ENCODE results near the gene TNFRSF21.
"Not testable (repeated sequence)": the region's sequence is repeated elsewhere in the genome, so short reads cannot be mapped to it uniquely, and the experiment has no call there.

The TNFRSF21 gene

GRCh38 chr6:47328606-47329005 is 18.9 kb upstream of the TNFRSF21 start:
- DNase-seq; intact Hi-C loops (cut with DNase I): not testable (repeated sequence)

GRCh38 chr6:47328139-47328538 is 18.4 kb upstream of the TNFRSF21 start:
- intact Hi-C loops (cut with DNase I); DNase-seq: not testable (repeated sequence)

- intact Hi-C loops (cut with DNase I): no loop called here
These were observed 14.2 kb upstream of the TNFRSF21 start for GRCh38 chr6:47323887-47324286.

DNA sequence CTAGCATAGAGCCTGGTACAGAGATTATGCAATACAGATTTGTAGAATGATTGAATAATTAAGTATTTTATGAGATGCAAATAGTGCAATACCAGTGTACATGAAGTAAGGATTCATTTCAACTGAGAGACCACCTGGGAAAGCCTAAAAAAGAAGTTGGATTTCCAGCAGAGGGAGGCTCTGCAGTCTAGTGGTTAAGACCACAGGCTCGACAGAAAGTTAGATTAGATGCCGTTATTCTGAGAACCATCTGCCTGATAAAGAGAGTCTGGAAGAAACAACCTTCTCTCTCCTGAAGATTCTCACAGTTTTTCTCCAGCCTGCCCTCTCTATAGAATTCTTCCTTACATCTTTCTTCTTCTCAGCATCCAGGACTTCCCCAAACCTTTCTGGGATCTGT is 13.6 kb upstream of the TNFRSF21 start:
- no peak for DNase-seq
- intact Hi-C loops (cut with DNase I): no loop called here

More at GRCh38 chr6:47323887-47324286, 14.2 kb upstream of the TNFRSF21 start:
- DNase-seq: no peak

GRCh38 chr6:47321577-47321976 is 11.9 kb upstream of the TNFRSF21 start:
- DNase-seq: no peak
- intact Hi-C loops (cut with DNase I): no loop called here

DNA sequence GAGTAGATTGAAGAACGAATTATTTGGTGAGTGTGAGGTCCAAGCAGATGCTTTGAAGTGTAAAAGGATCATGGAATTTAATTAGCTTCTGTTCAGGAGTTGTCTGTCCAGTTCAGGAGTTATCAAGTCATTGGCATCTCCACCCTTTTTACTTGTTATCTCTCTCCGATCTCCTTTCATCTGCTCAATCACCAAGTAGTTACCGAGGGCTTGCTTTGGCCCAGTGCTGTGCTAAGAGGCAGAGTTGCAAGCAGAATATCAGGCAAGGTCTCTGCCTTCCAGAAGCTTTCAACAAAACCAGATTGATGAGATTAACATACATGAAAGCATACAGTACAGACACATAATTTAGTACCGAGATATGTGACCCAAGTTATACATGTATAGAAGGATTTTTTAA is 10.2 kb upstream of the TNFRSF21 start:
- intact Hi-C loops (cut with DNase I): no loop called here
- DNase-seq: no peak

DNA sequence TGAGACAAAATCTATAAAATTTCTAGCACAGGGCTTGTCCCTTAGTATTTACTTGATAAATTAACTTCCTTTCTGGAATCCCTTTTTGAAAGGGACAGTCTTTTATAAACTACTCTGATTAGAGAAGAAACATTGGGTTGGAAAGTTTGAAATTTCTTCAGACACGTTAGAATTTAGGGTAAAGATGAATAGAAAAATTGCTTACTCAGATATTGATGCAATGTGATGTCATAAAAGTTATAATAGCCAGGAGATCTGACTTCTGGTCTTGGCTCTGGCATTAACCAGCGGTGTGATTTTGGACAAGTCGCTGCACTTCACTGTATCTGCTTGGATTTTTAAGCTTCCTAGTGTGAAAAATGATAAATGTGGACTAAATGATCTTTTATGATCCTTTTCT is 9.7 kb upstream of the TNFRSF21 start:
- intact Hi-C loops (cut with DNase I): no loop called here
- no peak for DNase-seq

- no peak for DNase-seq
- intact Hi-C loops (cut with DNase I): no loop called here
These were observed 8.7 kb upstream of the TNFRSF21 start for GRCh38 chr6:47318236-47318989.

GRCh38 chr6:47315181-47315580 is 5.5 kb upstream of the TNFRSF21 start:
- intact Hi-C loops (cut with DNase I); DNase-seq: not testable (repeated sequence)

DNA sequence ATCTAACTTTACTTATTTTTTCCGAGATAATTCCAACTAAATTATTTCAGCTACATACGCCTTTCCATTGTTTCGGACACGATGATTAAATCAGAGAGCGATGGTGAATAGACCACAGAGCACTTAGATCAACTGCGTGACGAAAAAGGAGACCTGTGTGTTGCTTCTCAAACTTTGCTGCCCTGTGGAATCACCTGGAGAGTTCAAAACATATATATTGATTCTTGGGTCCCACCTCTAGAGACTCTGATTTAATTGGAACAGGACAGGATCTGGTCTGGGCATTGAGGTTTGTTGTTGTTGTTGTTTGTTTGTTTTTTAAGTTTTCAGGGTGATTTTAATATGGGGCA is 401 bp upstream of the TNFRSF21 start:
- intact Hi-C loops (cut with DNase I): no loop called here
- DNase-seq: no peak

- peak in 39 of 42 donors; percentile 8 to 61 (median 33) for DNase-seq
- intact Hi-C loops (cut with DNase I): loop anchor here (5.0 to 10.0 kb wide), 2 partner anchors 211 to 454 kb away; no protein-coding TSS in a partner anchor
These were observed 984 bp downstream of the TNFRSF21 start for GRCh38 chr6:47308552-47309290.

GRCh38 chr6:47308198-47308517 is 1.5 kb downstream of the TNFRSF21 start:
- no peak for DNase-seq
- intact Hi-C loops (cut with DNase I): loop anchor here (5.0 to 10.0 kb wide), 2 partner anchors 211 to 453 kb away; no protein-coding TSS in a partner anchor

DNA sequence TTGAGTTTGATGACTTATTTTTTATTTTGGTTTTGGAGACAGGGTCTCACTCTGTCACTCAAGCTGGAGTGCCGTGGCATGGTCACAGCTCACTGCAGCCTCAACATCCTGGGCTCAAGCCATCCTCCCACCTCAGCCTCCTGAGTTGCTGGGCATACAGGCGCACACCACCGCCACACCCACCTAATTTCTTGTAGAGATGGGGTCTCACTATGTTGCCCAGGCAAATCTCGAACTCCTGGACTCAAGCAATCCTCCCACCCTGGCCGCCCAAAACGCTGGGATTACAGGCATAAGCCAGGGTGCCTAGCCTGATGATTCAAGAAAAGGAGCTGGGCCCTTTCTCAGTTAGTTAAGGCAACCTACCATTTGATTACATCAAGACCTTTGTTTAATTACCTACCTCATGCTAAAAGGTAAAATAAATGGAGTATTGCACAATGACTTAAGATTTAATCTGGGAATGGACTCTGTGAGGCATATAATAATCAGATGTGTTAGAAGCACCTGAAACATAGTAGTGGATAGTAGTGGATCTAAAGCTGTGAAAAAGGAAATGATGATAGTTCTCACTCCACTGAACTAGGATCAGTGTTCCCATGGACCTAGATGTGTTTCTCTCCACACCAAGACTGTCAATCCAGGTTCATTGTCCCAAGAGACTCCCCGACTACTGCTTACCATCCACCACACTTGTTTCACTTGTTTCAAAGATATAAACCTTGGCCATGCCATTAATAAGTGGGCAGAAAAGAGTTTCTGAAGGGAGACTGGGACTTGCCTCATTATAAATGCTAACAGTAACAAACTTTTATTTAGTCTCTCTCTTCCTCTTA is 2.1 kb downstream of the TNFRSF21 start:
- intact Hi-C loops (cut with DNase I): loop anchor here (5.0 to 10.0 kb wide), 2 partner anchors 210 to 453 kb away; no protein-coding TSS in a partner anchor

DNA sequence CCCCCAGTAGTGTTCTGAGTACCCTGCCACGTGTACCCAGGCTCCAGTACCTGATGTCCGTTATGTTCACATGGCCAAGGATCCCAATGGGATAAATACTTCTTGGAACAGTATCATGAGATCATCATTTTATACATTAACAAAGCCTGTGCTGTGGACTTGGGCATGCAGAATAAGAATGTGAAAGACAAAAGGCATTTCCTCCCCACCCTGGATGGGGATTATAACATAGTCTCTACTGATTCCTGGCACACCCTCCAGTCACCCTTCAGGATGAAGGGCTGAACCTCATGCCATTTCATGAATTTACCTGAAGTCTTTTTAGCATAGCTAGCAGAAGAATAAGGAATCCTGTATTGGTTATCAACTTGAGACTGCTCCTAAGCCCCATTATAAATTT is 2.8 kb downstream of the TNFRSF21 start:
- intact Hi-C loops (cut with DNase I): loop anchor here (5.0 to 10.0 kb wide), 2 partner anchors 210 to 452 kb away; no protein-coding TSS in a partner anchor
- DNase-seq: no peak

More for the DNA sequence above, 2.1 kb downstream of the TNFRSF21 start:
- DNase-seq: no peak

DNA sequence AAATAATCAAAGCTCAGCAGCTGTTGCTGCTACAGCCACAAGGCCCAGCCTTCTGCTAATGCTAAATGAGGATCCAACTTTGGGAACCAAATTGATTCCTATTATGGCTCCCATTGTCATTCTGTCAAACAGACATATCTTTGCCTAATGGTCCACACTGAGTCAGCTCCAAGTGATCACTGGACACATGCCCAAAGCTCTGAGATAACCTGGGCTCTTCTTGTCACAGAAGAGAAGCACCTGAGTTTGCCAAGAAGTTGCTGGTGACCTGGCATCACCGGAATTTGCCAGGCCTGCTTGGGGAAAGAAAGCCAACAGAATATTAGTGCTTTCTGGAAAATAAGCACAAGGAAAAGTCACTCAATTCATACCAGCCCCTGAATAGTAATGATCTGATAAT is 5.8 kb downstream of the TNFRSF21 start:
- intact Hi-C loops (cut with DNase I): loop anchor here (10.0 kb wide), 1 partner anchor 449 kb away; no protein-coding TSS in a partner anchor
- DNase-seq: no peak

GRCh38 chr6:47303342-47303741 is 6.4 kb downstream of the TNFRSF21 start:
- intact Hi-C loops (cut with DNase I): loop anchor here (10.0 kb wide), 1 partner anchor 449 kb away; no protein-coding TSS in a partner anchor
- DNase-seq: no peak

GRCh38 chr6:47302043-47302442 is 7.7 kb downstream of the TNFRSF21 start:
- no peak for DNase-seq
- intact Hi-C loops (cut with DNase I): loop anchor here (10.0 kb wide), 1 partner anchor 447 kb away; no protein-coding TSS in a partner anchor

GRCh38 chr6:47301441-47301840 is 8.3 kb downstream of the TNFRSF21 start:
- intact Hi-C loops (cut with DNase I): loop anchor here (10.0 kb wide), 1 partner anchor 447 kb away; no protein-coding TSS in a partner anchor

DNA sequence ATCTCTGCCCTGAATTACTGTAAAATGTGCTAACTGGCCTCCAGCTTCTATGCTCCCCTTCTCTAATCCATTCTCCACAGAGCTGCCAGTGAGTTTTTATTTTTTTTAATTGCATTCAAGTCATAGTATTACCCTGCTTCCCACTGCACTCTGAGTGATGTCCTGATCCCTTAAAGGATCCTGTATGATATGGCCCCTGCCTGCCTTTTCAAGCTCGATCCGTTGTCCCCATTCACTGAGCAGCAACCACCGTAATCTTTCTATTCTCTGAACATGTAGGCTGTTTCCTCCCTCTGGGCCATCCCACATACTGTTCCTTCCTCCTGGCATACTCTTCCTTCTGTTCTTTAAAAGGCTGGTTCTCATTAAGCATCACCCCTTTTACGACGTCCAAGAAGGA is 9.3 kb downstream of the TNFRSF21 start:
- intact Hi-C loops (cut with DNase I): loop anchor here (10.0 kb wide), 1 partner anchor 446 kb away; no protein-coding TSS in a partner anchor
- no peak for DNase-seq

More at GRCh38 chr6:47301441-47301840, 8.3 kb downstream of the TNFRSF21 start:
- DNase-seq: no peak

Data from head of caudate nucleus (tissue), 42 donors.